HEK293 (cell line): ENCODE data around the gene SUPT5H.

Source experiments
- CTCF ChIA-PET: fragments of 350-600 bp; formaldehyde crosslinking; extraction: SDS; loops from one replicate; lab custom pipeline; 2021; ENCODE audit warnings: antibody characterized with exemption; lab: Yijun Ruan, JAX
- POLR2A ChIA-PET: fragments of 300-600 bp; formaldehyde crosslinking; extraction: SDS; loops from one replicate; lab custom pipeline; 2020; ENCODE audit warnings: antibody characterized with exemption, inconsistent platforms; lab: Yijun Ruan, JAX
- H3K27ac ChIP-seq: fragments of 200-500 bp; sonication (Bioruptor generic); 2 replicates; pipeline ENCODE4 v1.5.1; 2014; ENCODE audit warnings: low read depth, low read length, control low read depth, inconsistent platforms; ENCODE audit errors: extremely low read depth
- H3K36me3 ChIP-seq, 2 experiments: fragments of 200-500 bp in 1 of 2; sonication (Bioruptor generic) in 1 of 2; 1 replicate in 1 of 2; 2 replicates in 1 of 2; pipeline ENCODE4 v1.5.1; 2014 to 2017; ENCODE audit warnings: inconsistent platforms in 2 of 2, low read length in 2 of 2; ENCODE audit not compliant: control insufficient read depth in 2 of 2, insufficient read depth in 1 of 2
- H3K4me1 ChIP-seq: fragments of 200-500 bp; sonication (Bioruptor generic); 2 replicates; pipeline ENCODE4 v1.5.1; 2014; ENCODE audit warnings: mild to moderate bottlenecking, low read length, inconsistent platforms; ENCODE audit not compliant: control insufficient read depth, insufficient read depth
- H3K4me3 ChIP-seq: 2 replicates; pipeline ENCODE4 v1.5.1; 2011; ENCODE audit warnings: low read depth, mild to moderate bottlenecking, control low read depth, low read length, moderate library complexity
- H3K9me3 ChIP-seq: fragments of 200-500 bp; sonication (Bioruptor generic); 2 replicates; pipeline ENCODE4 v1.5.1; 2014; ENCODE audit warnings: low read depth, low read length, inconsistent platforms; ENCODE audit not compliant: control insufficient read depth, insufficient read depth
- IKZF3 ChIP-seq: fragments of 450-650 bp; IDR thresholded peaks from 2 replicates; pipeline ENCODE4 v1.5.0; 2018; ENCODE audit warnings: missing biosample characterization, mild to moderate bottlenecking, missing genetic modification characterization, moderate library complexity
- INSM2 ChIP-seq: fragments of 450-650 bp; formaldehyde crosslinking; IDR thresholded peaks from 2 replicates; pipeline ENCODE4 v1.5.1; 2016; ENCODE audit warnings: missing biosample characterization, missing genetic modification characterization
- KLF10 ChIP-seq: fragments of 450-650 bp; IDR thresholded peaks from 2 replicates; pipeline ENCODE4 v1.5.1; 2018; ENCODE audit warnings: missing biosample characterization, mild to moderate bottlenecking, missing genetic modification characterization
- OSR2 ChIP-seq: fragments of 450-650 bp; formaldehyde crosslinking; IDR thresholded peaks from 2 replicates; pipeline ENCODE4 v1.5.1; 2016; ENCODE audit warnings: missing biosample characterization, missing genetic modification characterization
- PRDM1 ChIP-seq: fragments of 450-650 bp; formaldehyde crosslinking; IDR thresholded peaks from 2 replicates; pipeline ENCODE4; 2016; ENCODE audit warnings: missing biosample characterization, missing genetic modification characterization
- REPIN1 ChIP-seq: fragments of 450-650 bp; formaldehyde crosslinking; IDR thresholded peaks from 2 replicates; pipeline ENCODE4 v1.5.1; 2017; ENCODE audit warnings: missing biosample characterization, missing genetic modification characterization, low read depth
- REST ChIP-seq: fragments of 450-650 bp; formaldehyde crosslinking; IDR thresholded peaks from 2 replicates; pipeline ENCODE4 v1.5.1; 2016; ENCODE audit warnings: missing biosample characterization, missing genetic modification characterization
- SETDB1 ChIP-seq: IDR thresholded peaks from one replicate; pipeline ENCODE4 v1.6.1; 2017; ENCODE audit warnings: mild to moderate bottlenecking, low read length, moderate library complexity, mixed read lengths; ENCODE audit not compliant: insufficient read length
- ZNF112 ChIP-seq: fragments of 450-650 bp; formaldehyde crosslinking; IDR thresholded peaks from 2 replicates; pipeline ENCODE4 v1.5.0; 2017; ENCODE audit warnings: missing biosample characterization, missing genetic modification characterization
- ZNF146 ChIP-seq: fragments of 450-650 bp; formaldehyde crosslinking; IDR thresholded peaks from 2 replicates; pipeline ENCODE4 v1.5.1; 2016; ENCODE audit warnings: missing biosample characterization, missing genetic modification characterization
- ZNF155 ChIP-seq: fragments of 450-650 bp; formaldehyde crosslinking; IDR thresholded peaks from 2 replicates; pipeline ENCODE4 v1.5.1; 2016; ENCODE audit warnings: missing biosample characterization, missing genetic modification characterization
- ZNF214 ChIP-seq: fragments of 450-650 bp; formaldehyde crosslinking; IDR thresholded peaks from 2 replicates; pipeline ENCODE4 v1.5.1; 2017; ENCODE audit warnings: missing biosample characterization, mild to moderate bottlenecking, missing genetic modification characterization, borderline replicate concordance
- ZNF248 ChIP-seq: fragments of 450-650 bp; formaldehyde crosslinking; IDR thresholded peaks from 2 replicates; pipeline ENCODE4 v1.5.1; 2017; ENCODE audit warnings: missing biosample characterization, missing genetic modification characterization
- ZNF266 ChIP-seq: fragments of 450-650 bp; formaldehyde crosslinking; IDR thresholded peaks from 2 replicates; pipeline ENCODE4 v1.5.1; 2016; ENCODE audit warnings: missing biosample characterization, missing genetic modification characterization, low read depth
- ZNF350 ChIP-seq: fragments of 450-650 bp; formaldehyde crosslinking; IDR thresholded peaks from 2 replicates; pipeline ENCODE4 v1.5.0; 2017; ENCODE audit warnings: missing biosample characterization, mild to moderate bottlenecking, missing genetic modification characterization
- ZNF394 ChIP-seq: fragments of 450-650 bp; formaldehyde crosslinking; IDR thresholded peaks from 2 replicates; pipeline ENCODE4 v1.5.1; 2016; ENCODE audit warnings: missing biosample characterization, missing genetic modification characterization, mild to moderate bottlenecking, moderate library complexity, borderline replicate concordance
- ZNF404 ChIP-seq: fragments of 450-650 bp; formaldehyde crosslinking; IDR thresholded peaks from 2 replicates; pipeline ENCODE4 v1.5.1; 2017; ENCODE audit warnings: missing biosample characterization, missing genetic modification characterization
- ZNF416 ChIP-seq: fragments of 450-650 bp; formaldehyde crosslinking; IDR thresholded peaks from 2 replicates; pipeline ENCODE4 v1.5.1; 2016; ENCODE audit warnings: missing biosample characterization, missing genetic modification characterization
- ZNF423 ChIP-seq: fragments of 450-650 bp; formaldehyde crosslinking; IDR thresholded peaks from 2 replicates; pipeline ENCODE4 v1.5.1; 2016; ENCODE audit warnings: missing biosample characterization, missing genetic modification characterization
- ZNF501 ChIP-seq: fragments of 450-650 bp; formaldehyde crosslinking; IDR thresholded peaks from 2 replicates; pipeline ENCODE4 v1.5.1; 2016; ENCODE audit warnings: missing biosample characterization, missing genetic modification characterization
- ZNF513 ChIP-seq: fragments of 450-650 bp; IDR thresholded peaks from 2 replicates; pipeline ENCODE4 v1.5.1; 2018; ENCODE audit warnings: missing biosample characterization, missing genetic modification characterization
- ZNF558 ChIP-seq: fragments of 450-650 bp; formaldehyde crosslinking; IDR thresholded peaks from 2 replicates; pipeline ENCODE4 v1.5.1; 2016; ENCODE audit warnings: missing biosample characterization, missing genetic modification characterization
- ZNF624 ChIP-seq: fragments of 450-650 bp; formaldehyde crosslinking; IDR thresholded peaks from 2 replicates; pipeline ENCODE4 v1.5.1; 2017; ENCODE audit warnings: missing biosample characterization, missing genetic modification characterization
- ZNF626 ChIP-seq: fragments of 450-650 bp; sonication (Bioruptor Pico); formaldehyde crosslinking; IDR thresholded peaks from 2 replicates; pipeline ENCODE4 v1.5.1; 2018; ENCODE audit warnings: missing biosample characterization, missing genetic modification characterization, inconsistent platforms
- ZNF670 ChIP-seq: fragments of 450-650 bp; formaldehyde crosslinking; IDR thresholded peaks from 2 replicates; pipeline ENCODE4 v1.5.1; 2016; ENCODE audit warnings: missing biosample characterization, missing genetic modification characterization, low read depth
- ZNF785 ChIP-seq: fragments of 450-650 bp; formaldehyde crosslinking; IDR thresholded peaks from 2 replicates; pipeline ENCODE4 v1.5.1; 2016; ENCODE audit warnings: missing biosample characterization, missing genetic modification characterization
- TF ChIP-seq, protein P1 (sequence below): fragments of 450-650 bp; formaldehyde crosslinking; IDR thresholded peaks from 2 replicates; pipeline ENCODE4 v1.5.1; 2016; ENCODE audit warnings: missing biosample characterization, missing genetic modification characterization
- TF ChIP-seq, protein P2 (sequence below): IDR thresholded peaks from 2 replicates; pipeline ENCODE4 v1.6.1; 2011; ENCODE audit warnings: mild to moderate bottlenecking, low read depth, low read length, borderline replicate concordance

SUPT5H gene

DNA sequence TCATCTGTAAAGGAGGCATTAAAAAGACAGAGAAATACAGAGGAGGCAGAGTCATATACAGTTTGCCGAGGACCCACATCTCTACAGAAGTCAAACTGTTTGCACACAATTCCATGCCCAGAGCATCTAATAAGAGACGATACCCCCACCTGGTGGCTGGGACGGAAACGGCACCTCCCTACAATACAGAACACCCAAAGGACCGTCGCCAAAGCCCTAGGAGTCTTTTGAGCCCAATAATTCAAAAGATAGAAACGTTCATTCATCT, 33.6 kb upstream of the SUPT5H start (continued):
- no peak for TF ChIP-seq REPIN1
- TF ChIP-seq, protein P1, sequence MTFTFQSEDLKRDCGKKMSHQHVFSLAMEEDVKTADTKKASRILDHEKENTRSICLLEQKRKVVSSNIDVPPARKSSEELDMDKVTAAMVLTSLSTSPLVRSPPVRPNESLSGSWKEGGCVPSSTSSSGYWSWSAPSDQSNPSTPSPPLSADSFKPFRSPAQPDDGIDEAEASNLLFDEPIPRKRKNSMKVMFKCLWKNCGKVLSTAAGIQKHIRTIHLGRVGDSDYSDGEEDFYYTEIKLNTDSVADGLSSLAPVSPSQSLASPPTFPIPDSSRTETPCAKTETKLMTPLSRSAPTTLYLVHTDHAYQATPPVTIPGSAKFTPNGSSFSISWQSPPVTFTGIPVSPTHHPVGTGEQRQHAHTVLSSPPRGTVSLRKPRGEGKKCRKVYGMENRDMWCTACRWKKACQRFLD (tag by site-specific recombination), result no peak
- no peak for TF ChIP-seq ZNF670
- peak; percentile 97 for TF ChIP-seq ZNF501 (tag by site-specific recombination)
- no peak for TF ChIP-seq SETDB1
- no peak for TF ChIP-seq ZNF558 (tag by site-specific recombination)
- TF ChIP-seq ZNF416, result no peak
- TF ChIP-seq ZNF214, result no peak
- TF ChIP-seq ZNF350 (tag by site-specific recombination), result no peak
- peak; percentile 70; the same call in 1 of the 2 replicates for TF ChIP-seq REST
- TF ChIP-seq OSR2 (tag by site-specific recombination), result no peak
- TF ChIP-seq, protein P2, sequence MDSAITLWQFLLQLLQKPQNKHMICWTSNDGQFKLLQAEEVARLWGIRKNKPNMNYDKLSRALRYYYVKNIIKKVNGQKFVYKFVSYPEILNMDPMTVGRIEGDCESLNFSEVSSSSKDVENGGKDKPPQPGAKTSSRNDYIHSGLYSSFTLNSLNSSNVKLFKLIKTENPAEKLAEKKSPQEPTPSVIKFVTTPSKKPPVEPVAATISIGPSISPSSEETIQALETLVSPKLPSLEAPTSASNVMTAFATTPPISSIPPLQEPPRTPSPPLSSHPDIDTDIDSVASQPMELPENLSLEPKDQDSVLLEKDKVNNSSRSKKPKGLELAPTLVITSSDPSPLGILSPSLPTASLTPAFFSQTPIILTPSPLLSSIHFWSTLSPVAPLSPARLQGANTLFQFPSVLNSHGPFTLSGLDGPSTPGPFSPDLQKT, result no peak
- TF ChIP-seq ZNF112 (tag by site-specific recombination), result no peak
- TF ChIP-seq IKZF3, result no peak
- peak; percentile 95; the same call in 1 of the 2 replicates for TF ChIP-seq ZNF423 (tag by site-specific recombination)
- no peak for TF ChIP-seq ZNF248
- no peak for TF ChIP-seq ZNF404 (tag by site-specific recombination)
- TF ChIP-seq ZNF513 (tag by site-specific recombination), result no peak
- TF ChIP-seq KLF10 (tag by site-specific recombination), result no peak

GRCh38 chr19:39412100-39412866, 33.1 kb upstream of the SUPT5H start, which contains the start of gene PLEKHG2:
Gene PLEKHG2, plus strand, starts transcription at chr19:39412669. Its CDS starts 1,418 bp downstream, at chr19:39414087.
- Histone ChIP-seq H3K4me1 (peaks cover 38% of the 10 kb centered on the region), H3K9me3 (no peaks in the 10 kb centered on the region), H3K27ac (peak within 1 kb of the TSS; percentile 91), H3K4me3 (peak within 1 kb of the TSS; percentile 69), H3K36me3 (peaks cover 21 to 25% of the 10 kb centered on the region in 2 experiments; a peak in 2 of 3 replicates)
- ChIA-PET CTCF (interaction anchor here (0.5 to 2.4 kb wide), 45 partner anchors 9 to 436 kb away, joined by 3 to 144 read pairs (median 5); partner anchors contain the start of genes EID2B, FBXO17, GMFG and MED29), POLR2A (interaction anchor here (0.5 to 2.4 kb wide), 10 partner anchors 9 to 503 kb away, joined by 3 to 57 read pairs (median 6); partner anchors contain the start of genes MED29, PAF1, RPS16 and SAMD4B)
- TF ChIP-seq PRDM1 (tag by site-specific recombination) (peak; percentile 63; the same call in 1 of the 2 replicates), ZNF624 (tag by site-specific recombination) (peak; percentile 81; the same call in 1 of the 2 replicates), ZNF785 (tag by site-specific recombination) (peak; percentile 96), ZNF146 (tag by site-specific recombination) (0 out of 2 replicates have a peak, but pooled peaks have one; percentile 63), ZNF626 (tag by site-specific recombination) (no peak; the same call in 1 of the 2 replicates), KLF10 (tag by site-specific recombination) (peak; percentile 97), ZNF394 (peak; percentile 94; the same call in 1 of the 2 replicates), ZNF266 (tag by site-specific recombination) (no peak), INSM2 (tag by site-specific recombination) (peak; percentile 79), ZNF155 (tag by site-specific recombination) (no peak)
